ENCODE data around the gene PLD1. TPM values are rescaled to one million over a fixed set of nuclear protein-coding genes. Genes with fewer than 3 reads are reported as not detected.

The PLD1 gene
- polyA plus RNA-seq, 4 donors = 35.9 to 99.1 (median 72.1) TPM

DNA sequence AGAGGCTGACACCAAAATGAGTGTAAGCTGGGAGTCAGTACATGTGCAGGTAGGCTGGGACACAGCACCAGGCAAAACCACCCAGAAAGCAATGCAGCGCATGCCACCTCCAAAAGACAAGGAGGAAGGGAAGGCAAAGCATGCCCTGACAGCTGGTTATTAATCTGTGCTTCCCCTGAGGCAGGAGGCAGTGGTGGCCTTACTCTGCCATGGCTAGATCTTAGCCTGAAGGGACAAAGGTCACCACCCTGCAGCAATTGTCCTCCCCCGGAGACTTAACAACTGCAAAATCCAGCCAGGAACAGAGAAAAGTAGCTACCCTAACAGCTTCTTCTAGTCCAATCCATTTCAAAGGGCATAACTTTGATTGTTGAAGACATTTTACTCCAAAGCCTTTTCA is 73.7 kb downstream of the PLD1 start:
- Histone ChIP-seq H3K27me3 (ENCODE audit: control insufficient read depth in 3 of 3, insufficient read depth in 3 of 3, low read length in 3 of 3) (no peaks in the 10 kb centered on the region), H3K9me3 (ENCODE audit: control insufficient read depth in 2 of 2, insufficient read depth in 1 of 2, low read depth in 1 of 2, low read length in 1 of 2) (no peaks in the 10 kb centered on the region), H3K4me1 (ENCODE audit: control insufficient read depth in 3 of 3, insufficient read depth in 2 of 3, low read depth in 1 of 3, low read length in 2 of 3) (peaks cover 4 to 33% (median 5%) of the 10 kb centered on the region in 3 donors), H3K27ac (ENCODE audit: low read depth in 1 of 3, low read length in 2 of 3) (peak overlapping the region in 1 of 3 donors; percentile 19), H3K4me3 (ENCODE audit: low read depth in 1 of 3, low read length in 3 of 3) (no peak overlapping the region), H3K36me3 (ENCODE audit: control insufficient read depth in 3 of 3, insufficient read depth in 2 of 3, low read depth in 1 of 3, low read length in 3 of 3) (peaks cover 0 to 21% (median 14%) of the 10 kb centered on the region in 3 donors)
- FAIRE-seq = no peak
- 46 to 82% (median 65%) methylated on average over 2 of the region's 2 CpGs for whole genome bisulfite sequencing, 3 donors
- peak; percentile 30 to 61 for DNase-seq

DNA sequence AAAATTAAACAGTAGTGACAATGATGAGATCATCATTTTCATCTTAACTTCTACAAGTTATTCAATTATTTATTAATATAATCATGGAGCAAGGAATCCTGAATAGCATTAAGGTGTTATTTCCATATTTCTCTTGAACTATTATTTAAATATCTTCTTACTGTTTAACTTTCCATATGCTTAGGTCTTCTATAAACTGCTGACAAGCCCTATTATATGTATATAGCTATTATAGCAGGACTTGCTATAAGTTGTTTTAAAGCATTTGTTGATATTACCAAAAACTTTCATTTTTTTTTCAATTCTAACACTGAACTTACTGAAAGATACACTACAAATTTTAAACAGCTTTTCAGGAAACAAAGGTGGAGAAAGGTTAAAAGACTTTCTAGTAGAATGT is 76.7 kb downstream of the PLD1 start:
- Histone ChIP-seq H3K4me3 (ENCODE audit: low read depth in 1 of 3, low read length in 3 of 3) (no peak overlapping the region), H3K4me1 (ENCODE audit: control insufficient read depth in 3 of 3, insufficient read depth in 2 of 3, low read depth in 1 of 3, low read length in 2 of 3) (peaks cover 0 to 39% (median 4%) of the 10 kb centered on the region in 3 donors), H3K9me3 (ENCODE audit: control insufficient read depth in 2 of 2, insufficient read depth in 1 of 2, low read depth in 1 of 2, low read length in 1 of 2) (no peaks in the 10 kb centered on the region), H3K27me3 (ENCODE audit: control insufficient read depth in 3 of 3, insufficient read depth in 3 of 3, low read length in 3 of 3) (no peaks in the 10 kb centered on the region), H3K36me3 (ENCODE audit: control insufficient read depth in 3 of 3, insufficient read depth in 2 of 3, low read depth in 1 of 3, low read length in 3 of 3) (peaks cover 0 to 24% (median 14%) of the 10 kb centered on the region in 3 donors), H3K27ac (ENCODE audit: low read depth in 1 of 3, low read length in 2 of 3) (peak overlapping the region in 1 of 3 donors; percentile 41)
- FAIRE-seq (no peak), DNase-seq (no peak)

DNA sequence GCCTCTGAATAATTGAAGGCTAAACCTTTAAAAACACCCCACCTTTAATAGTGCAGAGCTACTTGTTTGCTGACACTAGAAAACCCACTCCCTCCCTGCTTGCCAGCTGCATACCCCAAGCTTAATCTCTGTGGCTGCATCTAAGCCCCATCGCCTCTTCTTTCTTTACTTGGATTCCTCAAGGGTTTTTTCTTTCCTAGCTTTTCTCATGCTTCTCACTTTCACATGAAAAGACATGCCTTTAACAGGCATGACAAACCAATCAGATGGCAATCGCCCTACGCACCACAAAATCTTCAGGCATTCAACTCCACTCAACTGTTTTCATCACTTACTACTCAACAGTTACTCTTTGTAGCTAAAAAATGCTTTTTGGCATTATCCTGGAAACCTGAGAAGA is 77.5 kb downstream of the PLD1 start:
- Histone ChIP-seq H3K4me3 (ENCODE audit: low read depth in 1 of 3, low read length in 3 of 3) (no peak overlapping the region), H3K27ac (ENCODE audit: low read depth in 1 of 3, low read length in 2 of 3) (no peak overlapping the region), H3K4me1 (ENCODE audit: control insufficient read depth in 3 of 3, insufficient read depth in 2 of 3, low read depth in 1 of 3, low read length in 2 of 3) (peaks cover 0 to 39% (median 3%) of the 10 kb centered on the region in 3 donors), H3K27me3 (ENCODE audit: control insufficient read depth in 3 of 3, insufficient read depth in 3 of 3, low read length in 3 of 3) (no peaks in the 10 kb centered on the region), H3K9me3 (ENCODE audit: control insufficient read depth in 2 of 2, insufficient read depth in 1 of 2, low read depth in 1 of 2, low read length in 1 of 2) (no peaks in the 10 kb centered on the region), H3K36me3 (ENCODE audit: control insufficient read depth in 3 of 3, insufficient read depth in 2 of 3, low read depth in 1 of 3, low read length in 3 of 3) (peaks cover 0 to 28% (median 13%) of the 10 kb centered on the region in 3 donors)
- no peak for DNase-seq
- no peak for FAIRE-seq
- 59 to 88% (median 79%) methylated on average over 3 of the region's 3 CpGs for WGBS, 3 donors

DNA sequence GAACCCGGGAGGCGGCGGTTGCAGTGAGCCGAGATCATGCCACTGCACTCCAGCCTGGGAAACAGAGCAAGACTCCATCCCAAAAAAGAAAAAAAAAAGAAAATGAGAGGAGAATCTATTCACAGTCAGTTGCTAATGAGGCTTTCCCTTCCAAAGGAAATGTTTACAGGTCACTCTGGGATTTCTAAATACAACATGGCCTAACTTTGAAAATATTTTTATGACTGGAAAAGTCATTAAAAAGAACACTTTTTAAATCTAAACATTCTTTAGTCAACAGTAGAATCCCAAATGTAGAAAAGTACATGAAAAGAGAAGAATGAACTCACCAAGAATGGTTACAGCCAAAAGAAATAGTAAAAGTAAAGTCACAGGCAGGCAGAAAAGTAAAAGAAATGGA is 78.6 kb downstream of the PLD1 start:
- no peak for FAIRE-seq

DNA sequence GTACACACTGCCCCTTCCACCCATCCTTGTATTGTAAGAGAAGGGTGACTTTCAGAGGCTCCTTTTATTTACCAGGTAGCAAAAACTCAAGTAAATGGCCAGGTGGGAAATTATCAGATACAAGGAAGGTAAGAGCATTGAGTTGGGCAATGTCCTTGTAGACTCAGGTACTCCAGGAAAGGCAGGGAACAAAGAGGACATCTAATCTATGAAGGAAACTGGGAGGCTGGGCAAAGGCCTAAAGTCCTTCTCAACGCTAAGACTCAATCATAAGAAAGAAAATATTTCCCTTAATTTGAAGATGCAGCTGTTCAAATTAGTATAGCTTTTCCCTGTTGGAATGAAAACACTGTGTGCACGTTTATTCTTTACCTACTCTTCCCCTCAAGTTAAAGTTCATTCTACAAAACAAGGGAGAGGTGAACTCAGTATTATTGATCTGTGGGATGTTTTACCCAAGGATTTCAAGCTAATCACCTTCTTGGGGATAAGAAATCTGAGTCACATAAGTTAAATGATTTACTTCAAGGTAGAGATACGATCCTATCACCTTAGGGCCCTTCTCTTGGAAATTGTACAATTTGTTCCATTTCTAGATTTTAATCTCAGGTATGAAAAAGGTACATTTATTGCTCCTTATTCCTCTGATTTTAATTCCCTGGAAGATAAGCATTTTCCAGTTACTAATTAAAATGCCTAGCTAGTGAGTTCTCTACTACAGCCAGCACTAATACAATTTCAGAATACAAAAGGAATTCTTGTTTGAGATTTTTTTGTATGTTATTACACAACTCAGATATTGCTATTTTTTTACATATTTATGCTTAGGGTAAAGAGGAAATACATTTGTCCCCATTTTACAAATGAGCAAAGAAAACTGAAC is 80.6 kb downstream of the PLD1 start:
- 28 to 72% (median 35%) methylated on average over 3 of the region's 3 CpGs for WGBS, 3 donors
- H3K27me3 ChIP-seq (ENCODE audit: control insufficient read depth in 3 of 3, insufficient read depth in 3 of 3, low read length in 3 of 3) = no peaks in the 10 kb centered on the region
- FAIRE-seq (peak; percentile 71), DNase-seq (peak; percentile 79 to 95)
- H3K4me3 ChIP-seq (ENCODE audit: low read depth in 1 of 3, low read length in 3 of 3) = no peak overlapping the region
- H3K4me1 ChIP-seq (ENCODE audit: control insufficient read depth in 3 of 3, insufficient read depth in 2 of 3, low read depth in 1 of 3, low read length in 2 of 3) = peaks cover 0 to 22% (median 0%) of the 10 kb centered on the region in 3 donors
- peaks cover 2 to 24% (median 23%) of the 10 kb centered on the region in 3 donors for H3K36me3 ChIP-seq (ENCODE audit: control insufficient read depth in 3 of 3, insufficient read depth in 2 of 3, low read depth in 1 of 3, low read length in 3 of 3)
- peak overlapping the region; percentile 45 to 67 (median 55) for H3K27ac ChIP-seq (ENCODE audit: low read depth in 1 of 3, low read length in 2 of 3)
- H3K9me3 ChIP-seq (ENCODE audit: control insufficient read depth in 2 of 2, insufficient read depth in 1 of 2, low read depth in 1 of 2, low read length in 1 of 2) = no peaks in the 10 kb centered on the region

More for the DNA sequence above, 78.6 kb downstream of the PLD1 start:
- no peak for DNase-seq
- H3K27ac ChIP-seq (ENCODE audit: low read depth in 1 of 3, low read length in 2 of 3) = no peak overlapping the region
- peaks cover 0 to 33% (median 2%) of the 10 kb centered on the region in 3 donors for H3K4me1 ChIP-seq (ENCODE audit: control insufficient read depth in 3 of 3, insufficient read depth in 2 of 3, low read depth in 1 of 3, low read length in 2 of 3)
- no peak overlapping the region for H3K4me3 ChIP-seq (ENCODE audit: low read depth in 1 of 3, low read length in 3 of 3)
- 56 to 100% (median 98%) methylated on average over 3 to 4 of the region's 4 CpGs for WGBS, 3 donors
- H3K36me3 ChIP-seq (ENCODE audit: control insufficient read depth in 3 of 3, insufficient read depth in 2 of 3, low read depth in 1 of 3, low read length in 3 of 3) = peaks cover 0 to 31% (median 15%) of the 10 kb centered on the region in 3 donors
- no peaks in the 10 kb centered on the region for H3K27me3 ChIP-seq (ENCODE audit: control insufficient read depth in 3 of 3, insufficient read depth in 3 of 3, low read length in 3 of 3)
- no peaks in the 10 kb centered on the region for H3K9me3 ChIP-seq (ENCODE audit: control insufficient read depth in 2 of 2, insufficient read depth in 1 of 2, low read depth in 1 of 2, low read length in 1 of 2)

DNA sequence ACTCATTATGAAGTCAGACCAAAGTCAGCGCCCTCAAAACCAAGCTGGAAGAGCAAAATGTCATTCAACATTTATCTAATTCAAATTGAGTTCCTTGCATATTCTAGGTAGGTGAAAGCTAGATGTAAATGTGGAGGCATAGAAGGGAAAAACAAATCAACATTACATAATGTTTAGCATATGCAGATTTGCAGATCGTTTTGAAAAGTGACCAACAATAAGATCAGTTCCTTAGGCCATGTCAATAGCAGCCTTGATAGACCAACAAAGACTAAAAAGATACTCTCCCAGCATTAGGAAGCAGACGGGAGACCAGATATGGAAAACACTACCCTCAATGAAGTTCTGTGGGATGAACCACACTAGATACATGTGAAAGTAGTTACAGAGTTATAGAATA is 83.0 kb downstream of the PLD1 start:
- Histone ChIP-seq H3K4me1 (ENCODE audit: control insufficient read depth in 3 of 3, insufficient read depth in 2 of 3, low read depth in 1 of 3, low read length in 2 of 3) (peaks cover 0 to 18% (median 0%) of the 10 kb centered on the region in 3 donors), H3K4me3 (ENCODE audit: low read depth in 1 of 3, low read length in 3 of 3) (no peak overlapping the region), H3K9me3 (ENCODE audit: control insufficient read depth in 2 of 2, insufficient read depth in 1 of 2, low read depth in 1 of 2, low read length in 1 of 2) (no peaks in the 10 kb centered on the region), H3K27ac (ENCODE audit: low read depth in 1 of 3, low read length in 2 of 3) (no peak overlapping the region), H3K27me3 (ENCODE audit: control insufficient read depth in 3 of 3, insufficient read depth in 3 of 3, low read length in 3 of 3) (no peaks in the 10 kb centered on the region), H3K36me3 (ENCODE audit: control insufficient read depth in 3 of 3, insufficient read depth in 2 of 3, low read depth in 1 of 3, low read length in 3 of 3) (peaks cover 2 to 19% (median 18%) of the 10 kb centered on the region in 3 donors)
- FAIRE-seq (no peak), DNase-seq (no peak)
- WGBS, 3 donors = 83 to 91% (median 86%) methylated on average over 3 of the region's 3 CpGs

DNA sequence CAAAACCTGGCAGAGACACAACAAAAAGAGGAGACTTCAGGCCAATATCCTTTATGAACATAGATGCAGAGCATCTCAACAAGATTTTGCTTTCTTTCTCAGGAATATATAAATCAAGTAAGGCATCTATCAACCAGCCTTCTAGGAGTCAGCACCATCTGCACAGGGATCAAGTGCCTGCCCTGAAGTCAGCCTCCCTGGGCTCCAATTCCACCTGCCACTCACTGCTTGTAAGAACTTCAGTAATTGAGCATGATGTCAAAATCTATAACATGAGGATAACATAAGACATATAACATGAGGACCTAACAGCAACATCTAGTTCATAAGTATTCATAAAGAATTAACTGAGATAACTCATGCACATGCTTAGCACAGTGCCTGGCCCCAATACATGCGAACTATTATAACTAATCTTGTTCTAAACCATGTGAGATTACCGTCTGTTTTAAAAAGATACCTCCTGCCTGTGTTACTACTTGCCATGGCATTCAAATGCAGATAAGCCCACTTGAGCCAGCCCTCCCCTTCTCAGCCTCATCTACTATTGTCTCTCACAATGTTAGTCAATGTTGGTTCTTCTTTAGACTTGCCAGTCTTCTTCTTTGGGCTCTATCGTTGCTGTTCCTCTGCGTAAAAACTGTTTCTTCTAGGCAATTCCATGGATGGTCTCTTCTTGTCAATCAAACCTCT is 91.6 kb downstream of the PLD1 start:
- WGBS, 3 donors = 69 to 89% (median 81%) methylated on average over 4 of the region's 4 CpGs
- FAIRE-seq (no peak), DNase-seq (no peak)
- Histone ChIP-seq H3K4me3 (ENCODE audit: low read depth in 1 of 3, low read length in 3 of 3) (no peak overlapping the region), H3K36me3 (ENCODE audit: control insufficient read depth in 3 of 3, insufficient read depth in 2 of 3, low read depth in 1 of 3, low read length in 3 of 3) (peaks cover 0 to 15% (median 11%) of the 10 kb centered on the region in 3 donors), H3K9me3 (ENCODE audit: control insufficient read depth in 2 of 2, insufficient read depth in 1 of 2, low read depth in 1 of 2, low read length in 1 of 2) (peaks cover 0 to 3% of the 10 kb centered on the region in 2 donors), H3K4me1 (ENCODE audit: control insufficient read depth in 3 of 3, insufficient read depth in 2 of 3, low read depth in 1 of 3, low read length in 2 of 3) (no peaks in the 10 kb centered on the region), H3K27ac (ENCODE audit: low read depth in 1 of 3, low read length in 2 of 3) (no peak overlapping the region), H3K27me3 (ENCODE audit: control insufficient read depth in 3 of 3, insufficient read depth in 3 of 3, low read length in 3 of 3) (no peaks in the 10 kb centered on the region)

DNA sequence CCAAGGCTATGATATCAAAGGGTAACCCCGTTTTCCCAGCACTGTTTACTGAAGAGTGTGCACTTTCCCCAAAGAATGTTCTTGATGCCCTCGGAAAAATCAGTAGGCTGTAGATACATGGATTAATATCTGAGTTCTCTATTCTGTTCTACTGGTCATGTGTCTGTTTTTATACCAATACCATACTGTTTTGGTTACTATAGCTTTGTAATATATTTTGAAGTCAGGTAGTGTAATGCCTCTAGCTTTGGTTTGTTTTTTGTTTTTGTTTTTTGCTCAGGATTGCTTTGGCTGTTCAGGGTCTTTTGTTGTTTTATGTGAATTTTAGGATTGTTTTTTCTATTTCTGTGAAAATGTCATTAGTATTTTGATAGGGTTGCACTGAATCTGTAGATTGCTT is 95.1 kb downstream of the PLD1 start:
- no peaks in the 10 kb centered on the region for H3K27me3 ChIP-seq (ENCODE audit: control insufficient read depth in 3 of 3, insufficient read depth in 3 of 3, low read length in 3 of 3)
- FAIRE-seq (no peak), DNase-seq (no peak)
- peaks cover 0 to 3% of the 10 kb centered on the region in 2 donors for H3K9me3 ChIP-seq (ENCODE audit: control insufficient read depth in 2 of 2, insufficient read depth in 1 of 2, low read depth in 1 of 2, low read length in 1 of 2)
- H3K27ac ChIP-seq (ENCODE audit: low read depth in 1 of 3, low read length in 2 of 3) = no peak overlapping the region
- no peak overlapping the region for H3K4me3 ChIP-seq (ENCODE audit: low read depth in 1 of 3, low read length in 3 of 3)
- no peaks in the 10 kb centered on the region for H3K4me1 ChIP-seq (ENCODE audit: control insufficient read depth in 3 of 3, insufficient read depth in 2 of 3, low read depth in 1 of 3, low read length in 2 of 3)
- peaks cover 2 to 27% (median 15%) of the 10 kb centered on the region in 3 donors for H3K36me3 ChIP-seq (ENCODE audit: control insufficient read depth in 3 of 3, insufficient read depth in 2 of 3, low read depth in 1 of 3, low read length in 3 of 3)
- 95 to 98% (median 98%) methylated on average over 2 of the region's 2 CpGs for WGBS, 3 donors

Measured in small intestine (tissue), 7 donors.